Peyer's patch (tissue), 4 donors: Measurements from ENCODE around the gene CGNL1.

ENCODE experiments used
- POLR2A ChIP-seq, 2 donors: fragments of 450-650 bp; IDR thresholded peaks; one replicate each; pipeline ENCODE4 v1.5.1; 2017; ENCODE audit warnings: antibody characterized with exemption in 2 of 2, mild to moderate bottlenecking in 2 of 2, moderate library complexity in 2 of 2
- TF ChIP-seq, protein P1 (sequence below), 6 experiments: fragments of 450-650 bp in 4 of 6; fragments of 200-600 bp in 2 of 6; sonication (generic) in 1 of 6; IDR thresholded peaks; one replicate each; pipeline ENCODE4 v1.5.1; 2017 to 2019; ENCODE audit warnings: antibody characterized with exemption in 6 of 6, mild to moderate bottlenecking in 3 of 6, moderate library complexity in 1 of 6

DNA sequence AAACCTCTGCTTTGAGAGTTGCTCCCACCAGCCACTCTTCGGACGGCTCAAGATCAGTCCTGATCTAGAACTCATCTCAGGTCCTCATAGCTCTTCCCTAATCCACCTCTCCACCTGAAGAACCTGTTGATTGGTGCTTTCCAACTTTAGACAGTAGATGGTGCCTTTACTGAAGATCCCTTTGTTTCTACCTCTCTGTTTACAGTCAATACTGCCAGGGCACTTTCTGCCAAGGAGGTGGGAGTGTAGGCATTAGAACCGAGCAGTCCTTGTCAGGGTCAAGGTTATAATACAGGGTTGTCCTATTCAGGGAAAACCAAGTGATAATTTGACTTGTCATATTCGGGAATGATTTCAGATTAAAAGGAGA is 1.2 kb downstream of the CGNL1 start:
- TF ChIP-seq, protein P1, sequence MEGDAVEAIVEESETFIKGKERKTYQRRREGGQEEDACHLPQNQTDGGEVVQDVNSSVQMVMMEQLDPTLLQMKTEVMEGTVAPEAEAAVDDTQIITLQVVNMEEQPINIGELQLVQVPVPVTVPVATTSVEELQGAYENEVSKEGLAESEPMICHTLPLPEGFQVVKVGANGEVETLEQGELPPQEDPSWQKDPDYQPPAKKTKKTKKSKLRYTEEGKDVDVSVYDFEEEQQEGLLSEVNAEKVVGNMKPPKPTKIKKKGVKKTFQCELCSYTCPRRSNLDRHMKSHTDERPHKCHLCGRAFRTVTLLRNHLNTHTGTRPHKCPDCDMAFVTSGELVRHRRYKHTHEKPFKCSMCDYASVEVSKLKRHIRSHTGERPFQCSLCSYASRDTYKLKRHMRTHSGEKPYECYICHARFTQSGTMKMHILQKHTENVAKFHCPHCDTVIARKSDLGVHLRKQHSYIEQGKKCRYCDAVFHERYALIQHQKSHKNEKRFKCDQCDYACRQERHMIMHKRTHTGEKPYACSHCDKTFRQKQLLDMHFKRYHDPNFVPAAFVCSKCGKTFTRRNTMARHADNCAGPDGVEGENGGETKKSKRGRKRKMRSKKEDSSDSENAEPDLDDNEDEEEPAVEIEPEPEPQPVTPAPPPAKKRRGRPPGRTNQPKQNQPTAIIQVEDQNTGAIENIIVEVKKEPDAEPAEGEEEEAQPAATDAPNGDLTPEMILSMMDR (IDR thresholded peaks at IDR 0.05) = no peak
- no peak for TF ChIP-seq POLR2A (IDR thresholded peaks at IDR 0.05)
